HG03175 (cell line): ENCODE results near the gene PCDH9.
"Not testable (repeated sequence)": the region's sequence is repeated elsewhere in the genome, so short reads cannot be mapped to it uniquely, and the experiment has no call there.

Experiments
- ATAC-seq: cut with Tn5 transposase; IDR thresholded peaks from one replicate; pipeline ENCODE4 v1.9.1; 2021; ENCODE audit warnings: mild to moderate bottlenecking, moderate library complexity; ENCODE audit not compliant: unreplicated experiment

PCDH9 gene

GRCh38 chr13:66259426-66259825, 970.7 kb downstream of the PCDH9 start:
- not testable (repeated sequence) for ATAC-seq
